ENCODE measurements around the gene FADS6.
"Not testable (repeated sequence)": the region's sequence is repeated elsewhere in the genome, so short reads cannot be mapped to it uniquely, and the experiment has no call there.

Gene FADS6

DNA sequence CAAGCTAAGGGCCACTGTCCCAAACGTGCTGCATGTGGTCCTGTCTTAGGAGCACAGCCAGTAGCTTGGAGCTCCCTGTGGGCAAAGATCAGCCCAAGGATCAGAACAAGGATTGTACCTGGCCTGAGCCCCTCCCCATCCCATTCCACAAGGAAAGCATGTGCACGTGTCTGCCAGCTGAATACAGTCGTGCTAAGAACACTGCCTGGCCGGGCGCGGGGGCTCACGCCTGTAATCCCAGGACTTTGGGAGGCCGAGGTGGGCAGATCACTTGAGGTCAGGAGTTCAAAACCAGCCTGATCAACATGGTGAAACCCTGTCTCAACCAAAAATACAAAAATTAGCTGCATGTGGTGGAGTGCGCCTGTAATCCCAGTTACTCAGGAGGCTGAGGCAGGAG, 23.4 kb downstream of the FADS6 start:
- not testable (repeated sequence) for DNase-seq (ENCODE audit: low read depth, low spot score)

DNA sequence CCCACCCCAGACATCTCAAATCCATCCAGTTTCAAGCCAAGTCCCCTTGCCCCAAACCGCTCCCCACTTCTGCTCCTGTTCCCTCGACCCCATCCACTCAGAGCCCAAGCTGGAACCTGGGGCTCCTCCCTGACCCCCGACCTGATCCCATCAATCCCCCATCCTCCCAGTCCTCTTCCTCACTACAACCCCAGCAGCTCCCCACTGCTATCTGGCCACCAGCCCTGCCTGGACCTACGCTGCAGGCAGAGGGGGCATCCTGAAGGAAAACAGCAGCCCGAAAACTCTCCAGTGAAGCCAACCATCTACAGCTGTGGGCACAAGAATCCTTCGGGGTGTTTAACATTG, 24.6 kb downstream of the FADS6 start:
- no peak for DNase-seq (ENCODE audit: low read depth, low spot score)

DNA sequence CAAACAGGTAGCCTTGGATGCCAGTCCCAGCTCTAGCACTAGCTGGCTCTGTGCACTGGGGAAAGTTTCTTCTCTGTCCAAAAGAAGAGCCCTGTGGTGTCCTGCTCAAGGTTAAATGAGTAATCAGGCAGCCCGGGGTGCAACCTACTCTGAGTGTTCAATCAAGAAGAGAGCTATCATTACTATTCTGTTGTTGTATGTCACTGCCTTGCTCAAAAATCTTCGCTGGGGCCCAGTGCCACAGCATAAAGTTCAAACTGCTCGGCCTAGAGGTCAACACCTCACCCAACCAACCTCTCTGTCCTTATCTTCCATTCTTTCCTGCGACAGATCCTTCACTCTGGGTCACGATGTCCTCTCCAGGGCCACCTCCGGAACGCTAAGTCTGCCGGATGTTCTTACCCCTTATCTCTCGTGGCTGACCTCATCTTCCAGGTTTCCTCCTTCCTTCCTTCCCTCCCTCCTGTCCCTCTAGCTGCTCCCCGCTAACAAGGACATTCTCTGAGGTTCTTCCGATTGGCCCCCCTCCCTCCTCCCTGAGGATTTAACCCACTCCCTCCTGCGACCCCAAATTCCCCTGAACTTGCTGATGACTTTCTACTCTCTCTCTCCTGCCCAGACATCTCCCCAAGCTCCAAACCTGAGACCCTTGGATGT, 25.1 kb downstream of the FADS6 start:
- DNase-seq (ENCODE audit: low read depth, low spot score), result no peak

DNA sequence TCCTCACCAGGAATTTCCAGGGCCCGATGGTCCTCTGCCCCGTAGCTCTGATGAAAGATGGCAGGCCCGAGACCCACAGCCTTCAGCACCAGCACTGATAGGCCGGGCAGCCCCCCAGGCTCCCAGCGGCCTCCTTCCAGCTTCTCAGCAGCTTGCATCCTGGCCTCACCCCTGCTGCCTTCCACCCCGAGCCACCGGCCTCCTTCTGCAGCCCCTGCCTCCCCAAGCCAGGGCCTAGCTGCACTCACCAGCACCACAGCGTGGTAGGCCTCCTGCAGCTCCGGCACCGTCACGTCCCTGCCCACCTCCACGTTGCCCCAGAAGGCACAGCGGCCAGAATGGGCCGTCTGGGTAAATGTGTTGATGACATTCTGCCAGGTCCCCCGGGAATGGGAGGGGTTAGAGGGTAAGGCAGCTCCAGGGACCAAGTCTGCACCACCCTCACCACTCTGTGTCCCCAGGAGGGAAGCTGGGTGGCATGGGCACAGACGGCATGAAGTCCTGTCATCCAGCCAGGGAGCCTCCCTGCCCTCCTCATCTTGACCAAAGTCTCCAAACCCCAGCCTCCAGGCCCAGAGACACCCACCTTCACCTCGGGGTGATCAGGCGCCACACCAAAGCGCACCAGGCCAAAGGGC, 27.1 kb downstream of the FADS6 start:
- DNase-seq (ENCODE audit: low read depth, low spot score), result no peak

DNA sequence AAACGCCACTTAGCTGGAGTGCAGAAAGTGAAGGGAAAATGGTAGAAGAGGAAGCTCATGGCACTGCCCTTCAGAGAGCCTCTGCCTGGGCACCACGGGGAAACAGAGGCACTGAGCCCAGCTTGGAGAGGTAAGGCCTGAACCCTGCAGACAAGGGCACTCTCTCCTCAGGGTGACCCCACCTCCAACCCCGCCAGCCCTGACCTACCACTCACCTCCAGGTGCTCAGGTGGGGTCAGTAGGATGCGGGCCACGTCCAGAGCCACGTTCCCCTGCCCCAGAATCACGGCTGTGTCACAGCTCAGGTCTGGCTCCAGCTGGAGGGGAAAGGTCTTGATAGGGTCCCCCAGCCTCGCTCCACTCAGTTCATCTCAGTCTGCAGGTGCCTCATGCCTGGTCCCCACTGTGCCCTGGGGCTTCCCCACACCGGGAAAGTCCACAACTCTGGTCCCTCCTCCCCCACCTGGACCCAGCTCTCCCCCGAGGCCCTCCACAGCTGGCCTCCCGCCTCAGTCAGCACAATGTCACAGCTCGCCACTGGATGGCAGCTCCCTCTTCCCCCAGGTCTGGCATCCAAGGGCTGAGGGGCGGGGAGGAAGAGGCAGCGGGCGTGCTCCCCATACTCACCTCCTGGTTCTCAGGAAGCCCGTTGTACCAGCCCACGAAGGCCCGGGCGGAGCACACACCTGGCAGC, 27.8 kb downstream of the FADS6 start:
- no peak for DNase-seq (ENCODE audit: low read depth, low spot score)

DNA sequence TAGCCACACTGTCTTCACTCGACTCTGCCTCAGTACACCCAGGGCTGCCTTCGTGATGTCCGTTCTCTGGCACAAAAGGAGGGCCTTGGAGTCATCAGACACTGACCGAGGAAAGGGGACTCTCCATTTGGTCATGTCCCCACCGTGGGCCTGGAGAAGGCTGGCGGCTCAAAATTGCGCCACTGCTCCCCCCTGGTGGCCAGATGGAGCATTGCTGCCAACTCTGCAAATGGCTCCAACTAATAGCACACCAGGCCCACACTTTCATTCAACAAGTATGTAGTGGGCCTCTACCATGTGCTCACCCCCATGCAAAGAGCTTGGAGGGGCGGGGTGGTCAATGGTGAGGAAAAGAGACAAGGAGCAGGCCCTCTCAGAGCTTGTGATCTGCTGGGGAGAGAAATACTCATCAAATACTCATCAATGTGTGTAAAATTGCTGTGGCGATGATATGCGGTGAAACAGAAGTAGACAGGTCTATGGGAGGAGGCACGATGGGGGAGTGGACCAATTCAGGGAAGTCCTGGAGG, 28.5 kb downstream of the FADS6 start:
- DNase-seq (ENCODE audit: low read depth, low spot score), result no peak

DNA sequence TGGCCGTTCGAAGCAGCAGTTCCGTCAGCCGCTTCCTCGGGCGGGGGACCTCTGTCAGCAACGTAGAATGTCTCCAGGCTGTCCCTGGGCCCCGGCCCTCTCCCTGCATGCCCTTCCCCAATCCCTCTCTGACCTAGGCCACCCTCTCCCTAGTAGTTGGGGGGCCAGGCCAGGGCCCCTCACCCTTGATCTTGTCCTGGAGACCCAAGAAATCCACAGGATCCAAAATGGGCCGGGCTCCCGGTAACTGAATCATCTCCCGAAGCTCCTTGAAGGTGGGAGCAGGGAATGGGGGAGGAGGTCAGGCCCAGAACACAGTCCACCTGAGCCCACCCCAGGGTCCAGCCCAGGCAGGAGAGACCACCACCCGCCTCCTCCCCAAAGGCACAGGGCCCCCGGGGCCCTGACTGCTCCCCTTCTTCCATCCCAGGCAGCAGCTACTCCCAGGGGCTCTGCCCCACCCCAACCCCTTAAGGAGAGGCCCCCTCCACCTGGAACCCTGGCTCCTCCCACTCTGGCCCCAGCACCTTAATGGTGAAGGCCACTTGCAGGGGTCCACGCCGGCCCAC, 29.1 kb downstream of the FADS6 start:
- no peak for DNase-seq (ENCODE audit: low read depth, low spot score)

DNA sequence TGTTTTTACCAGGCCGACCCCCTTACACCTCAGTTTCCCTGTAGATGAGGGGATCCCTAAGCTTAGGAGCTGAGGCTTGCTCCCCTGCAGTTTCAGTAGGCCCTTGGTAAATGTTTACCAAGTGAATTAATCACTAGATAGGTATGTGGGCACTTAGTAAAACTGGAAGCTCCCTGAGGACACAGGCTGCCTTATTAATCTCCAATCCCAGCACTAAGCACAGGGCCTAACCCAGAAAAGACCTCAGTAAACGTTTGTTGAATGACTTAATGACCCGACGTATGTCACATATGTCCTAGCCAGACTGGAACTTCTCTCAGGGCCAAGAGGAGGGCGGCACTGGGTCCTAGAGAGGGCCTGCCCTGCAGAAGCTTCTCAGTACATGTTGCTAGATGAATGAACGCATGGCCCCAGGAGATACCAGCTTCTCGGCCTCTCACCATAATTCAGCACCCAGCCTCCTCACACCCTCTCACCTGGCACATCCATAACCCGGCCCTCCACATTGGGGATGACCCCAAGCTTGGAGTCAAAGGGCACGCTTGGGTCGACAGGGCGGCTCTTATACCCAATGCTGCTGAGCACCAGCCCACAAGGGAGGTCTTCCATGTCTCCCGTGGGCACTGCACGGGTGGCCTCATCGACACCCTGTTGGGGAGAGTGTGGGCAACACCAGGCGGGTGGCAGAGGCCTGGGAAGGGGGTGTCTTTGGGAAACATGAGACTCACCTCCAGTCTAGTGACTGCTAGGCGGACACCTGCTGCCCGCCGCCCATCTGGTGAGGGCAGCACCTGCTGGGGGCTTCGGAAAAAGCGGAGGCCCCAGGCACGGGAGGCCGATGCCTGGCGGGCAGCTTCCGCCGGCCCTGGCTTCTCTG, 29.8 kb downstream of the FADS6 start:
- DNase-seq (ENCODE audit: low read depth, low spot score), result no peak

DNA sequence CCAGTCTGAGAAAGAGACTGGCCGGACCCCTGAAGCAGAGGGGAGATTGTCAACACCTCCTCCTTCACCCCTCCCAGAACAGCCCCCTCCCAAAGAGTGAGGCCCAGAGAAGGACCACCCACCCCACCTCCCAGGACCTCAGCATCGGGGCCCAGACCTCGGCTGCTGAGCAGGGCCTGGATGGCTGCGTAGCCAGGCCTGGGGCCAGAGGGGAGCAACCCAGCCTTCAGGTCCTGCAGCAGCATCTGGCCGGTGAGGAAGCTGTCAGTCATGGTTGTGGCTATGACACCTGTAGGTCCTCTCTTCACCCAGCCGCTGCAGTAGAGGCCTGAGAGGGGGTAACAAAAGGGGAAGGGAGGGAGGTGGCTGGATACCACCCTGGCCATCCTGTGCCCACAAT, 30.5 kb downstream of the FADS6 start:
- no peak for DNase-seq (ENCODE audit: low read depth, low spot score)

DNA sequence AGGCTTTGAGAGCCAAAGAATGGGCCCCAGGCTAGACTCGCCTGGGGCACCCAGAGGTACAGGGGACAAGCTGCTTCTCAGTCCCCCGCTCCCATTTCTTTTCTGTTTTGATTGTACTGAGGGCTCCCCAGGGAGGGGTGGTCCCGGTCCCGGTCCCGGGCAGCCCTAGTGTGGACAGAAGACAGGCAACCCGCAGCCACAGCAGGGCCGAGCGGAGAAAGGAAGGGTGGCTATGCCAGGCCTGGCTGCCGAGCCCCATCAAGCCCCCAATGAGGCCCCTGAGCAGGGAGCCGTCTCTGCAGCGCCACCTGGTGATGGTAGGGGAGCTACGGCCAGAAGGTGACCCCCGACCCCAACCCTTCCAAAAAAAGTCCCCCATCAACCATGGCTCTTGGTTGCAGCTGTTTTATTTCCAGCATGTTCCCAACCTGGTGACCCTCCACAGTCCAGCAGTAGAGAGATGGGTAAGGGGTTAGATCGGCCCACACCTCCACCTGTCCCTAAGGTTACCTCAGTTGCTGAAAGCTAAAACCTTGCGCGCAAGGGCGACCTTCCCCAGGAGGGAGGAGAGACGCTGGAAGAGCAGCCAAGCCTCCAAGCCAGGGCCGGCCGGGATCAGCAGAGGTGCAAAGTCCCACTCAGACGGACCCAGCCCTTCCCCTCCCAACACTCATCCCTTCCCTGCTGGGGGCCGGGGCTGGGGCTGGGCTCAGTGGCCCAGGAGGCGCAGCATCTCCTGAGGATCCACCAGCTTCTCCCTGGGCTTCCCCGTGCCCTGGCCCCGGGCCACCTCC, 31.1 kb downstream of the FADS6 start:
- no peak for DNase-seq (ENCODE audit: low read depth, low spot score)

DNA sequence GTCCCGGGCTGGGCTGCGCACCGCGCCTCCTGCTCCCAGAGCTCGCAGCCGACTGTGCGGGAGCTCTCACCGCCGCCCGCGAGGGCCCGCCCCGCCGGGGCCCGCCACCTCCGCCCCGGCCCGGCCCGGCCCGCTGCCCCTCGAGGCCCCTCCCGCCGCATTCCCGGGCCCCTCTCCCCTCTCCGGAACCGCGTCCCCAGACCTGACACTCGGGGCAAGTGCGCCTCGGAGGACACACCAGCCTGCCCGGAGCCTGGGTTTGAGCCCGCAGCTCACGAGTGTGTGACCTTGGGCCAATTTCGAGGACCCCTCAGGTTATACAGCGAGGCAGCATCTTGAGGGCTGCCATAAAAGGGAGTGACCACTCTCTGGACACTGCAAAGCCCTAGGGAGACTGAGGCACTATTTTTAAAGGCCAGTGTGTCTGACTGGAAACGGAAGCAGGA, 31.7 kb downstream of the FADS6 start:
- DNase-seq (ENCODE audit: low read depth, low spot score), result no peak

DNA sequence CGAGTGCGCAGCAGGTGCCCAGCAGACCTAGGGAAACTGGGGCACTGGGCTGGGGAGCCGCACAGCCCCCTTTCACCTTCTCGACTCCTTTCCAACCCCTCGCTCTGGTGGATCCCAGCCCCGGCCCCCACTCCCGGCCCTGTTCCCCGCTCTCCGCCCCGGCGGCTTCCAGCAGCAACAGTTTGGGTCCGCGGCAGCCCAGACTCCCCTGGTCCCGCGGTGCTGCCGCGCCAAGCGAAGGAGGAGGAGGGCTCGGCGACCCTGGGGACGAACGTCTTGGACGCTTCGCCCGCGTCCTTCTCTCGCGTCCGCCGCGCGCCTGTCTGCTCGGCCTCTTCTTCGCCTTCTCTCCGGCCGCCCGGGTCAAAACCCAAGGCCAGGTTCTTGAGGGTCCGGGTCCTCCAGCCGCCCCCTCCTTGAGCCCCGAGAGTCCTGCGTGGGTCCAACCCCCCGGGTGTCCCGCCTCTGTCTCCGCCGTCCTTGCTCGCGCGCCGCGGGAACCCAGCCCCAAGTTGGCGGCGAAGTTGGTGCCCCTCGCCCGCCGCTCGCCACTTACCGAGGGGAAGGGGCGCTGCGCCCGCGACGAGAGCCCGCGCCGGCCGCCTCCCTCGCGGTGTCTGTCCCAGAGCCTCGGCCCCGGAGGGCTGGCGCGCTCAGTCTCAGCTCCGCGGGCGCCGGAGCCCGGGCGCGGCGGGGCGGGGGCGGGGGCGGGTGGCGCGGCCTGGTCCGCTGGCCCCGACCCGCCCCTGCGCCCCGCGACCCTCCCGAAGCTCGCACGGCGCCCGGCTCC, 32.4 kb downstream of the FADS6 start:
- no peak for DNase-seq (ENCODE audit: low read depth, low spot score)

DNA sequence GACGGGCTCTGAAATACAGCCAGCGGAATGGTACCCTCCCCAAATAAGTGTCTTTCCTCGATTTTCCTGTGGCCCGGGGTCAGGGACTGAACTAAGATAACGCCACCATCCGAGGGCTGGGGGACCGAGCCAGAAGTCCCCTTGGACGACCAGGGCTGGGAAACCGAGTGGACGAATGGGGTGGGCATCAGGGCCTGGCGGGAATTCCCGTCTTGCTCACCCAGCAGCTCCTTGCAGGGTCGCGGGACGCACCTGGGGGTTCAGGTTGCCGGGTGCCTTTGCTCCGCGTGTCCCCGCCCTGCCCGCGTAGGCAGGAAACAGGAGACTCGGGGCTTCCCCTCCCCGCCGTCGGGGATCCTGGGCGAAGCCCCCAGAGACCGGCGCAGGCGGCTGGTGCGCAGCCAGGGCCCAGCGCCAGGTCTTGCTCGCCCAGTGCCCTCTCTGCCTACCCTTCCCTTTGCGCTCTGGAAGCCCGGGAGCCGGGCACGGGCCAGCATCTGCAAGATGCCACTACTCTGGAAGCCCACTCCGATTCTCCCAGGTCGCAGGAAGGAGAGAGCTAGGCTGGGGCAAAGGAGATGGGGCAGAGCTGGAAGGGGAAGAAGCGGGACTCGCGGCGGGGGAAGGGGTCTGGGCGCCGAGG, 33.1 kb downstream of the FADS6 start:
- DNase-seq (ENCODE audit: low read depth, low spot score), result no peak

DNA sequence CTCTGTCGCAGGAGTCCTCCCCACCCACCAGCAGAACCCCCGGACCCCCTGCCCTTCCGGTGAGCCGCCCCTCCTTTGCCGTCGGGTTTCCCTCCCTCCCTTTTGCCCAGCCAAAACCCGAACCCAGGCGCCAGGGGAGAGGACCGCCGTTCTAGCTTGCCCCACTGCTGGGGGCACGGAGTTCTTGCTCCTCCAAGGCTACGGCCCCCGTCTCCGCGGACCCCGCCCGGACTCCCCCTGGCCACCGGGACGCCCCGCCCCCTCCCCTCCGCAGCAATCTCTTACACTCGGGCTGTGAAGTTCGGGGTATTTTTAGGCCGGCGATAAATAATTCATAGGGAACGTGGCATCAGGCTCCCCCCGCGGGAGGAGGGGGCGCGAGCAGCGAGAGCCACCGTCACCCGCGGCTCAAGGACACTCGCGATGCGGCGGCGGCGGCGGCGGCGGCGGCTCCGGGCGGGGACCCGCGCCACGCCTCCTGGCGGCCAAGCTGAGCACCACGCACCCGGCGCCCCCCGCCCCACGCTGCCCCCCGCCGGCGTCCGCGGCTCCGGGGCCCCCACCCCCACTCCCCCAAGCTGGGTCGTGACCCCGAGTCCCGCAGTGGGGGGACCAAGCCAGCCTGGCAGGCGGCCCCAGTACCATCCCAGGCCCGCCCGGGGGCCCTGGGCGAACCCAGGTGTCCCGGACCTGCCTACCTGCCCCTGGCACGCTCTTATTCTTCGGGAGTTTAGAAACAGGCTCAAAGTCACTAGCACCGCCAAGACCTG, 33.8 kb downstream of the FADS6 start, which contains the start of gene GRIN2C:
Gene GRIN2C (minus strand): TSS at position 427 of the 770 bp plus-strand sequence. CDS start 4,793 bp downstream, outside the sequence.
- DNase-seq (ENCODE audit: low read depth, low spot score), result no peak

DNA sequence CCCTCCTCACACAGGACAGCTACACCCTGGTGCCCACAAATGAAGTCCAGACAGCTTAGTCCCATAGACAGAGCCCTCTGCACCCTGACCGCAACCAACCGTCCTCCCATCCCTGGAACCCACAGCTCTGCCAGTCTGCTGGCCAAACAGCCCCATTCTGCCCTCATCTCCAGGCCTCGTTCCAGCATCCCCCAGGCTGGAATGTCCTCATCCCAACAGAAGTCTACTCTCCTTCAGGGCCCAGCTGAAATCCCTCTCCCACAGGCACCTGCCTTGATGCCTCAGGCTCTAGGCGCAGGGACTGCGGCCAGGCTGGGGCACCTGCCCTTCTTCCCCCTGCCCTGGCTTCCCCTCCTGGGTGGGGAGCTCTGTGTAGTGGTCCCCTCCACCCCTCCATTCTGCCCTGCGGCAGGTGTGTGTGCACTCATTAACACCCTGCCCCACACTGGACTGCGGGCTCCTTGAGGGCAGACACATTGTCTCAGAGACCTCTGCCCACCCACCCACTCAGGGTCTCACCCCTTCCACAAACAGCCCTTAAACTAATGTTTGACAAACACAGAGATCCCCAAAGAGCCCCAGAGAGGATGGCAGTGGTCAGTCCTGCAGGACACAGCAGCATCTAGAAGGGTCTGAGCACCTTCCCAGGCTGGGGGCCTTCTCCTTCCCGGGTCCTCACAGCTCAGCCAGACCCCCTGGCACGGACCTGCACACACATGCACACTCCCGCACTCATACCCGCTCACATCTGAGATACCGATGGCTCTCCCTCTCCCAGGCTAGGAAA, 34.6 kb downstream of the FADS6 start:
- DNase-seq (ENCODE audit: low read depth, low spot score), result no peak

DNA sequence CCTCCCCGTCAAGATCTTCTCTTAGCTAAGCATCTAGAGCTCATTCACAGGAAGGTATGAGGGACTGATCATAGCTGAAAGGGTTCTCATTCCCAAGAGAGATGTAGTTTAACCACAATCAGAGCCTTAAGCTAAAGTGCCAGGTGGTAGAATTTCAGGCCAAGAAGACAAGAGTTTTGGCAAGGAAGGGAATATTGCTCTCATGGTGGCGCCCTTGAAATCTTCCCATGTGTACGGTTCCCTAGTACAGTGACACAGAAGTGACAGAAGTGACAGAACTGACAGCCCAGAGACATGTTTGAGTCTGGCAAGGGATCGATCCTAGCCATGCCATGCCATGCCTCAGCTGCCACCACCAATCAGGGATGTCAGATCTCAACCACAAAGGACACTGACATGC, 36.2 kb downstream of the FADS6 start:
- no peak for DNase-seq (ENCODE audit: low read depth, low spot score)

DNA sequence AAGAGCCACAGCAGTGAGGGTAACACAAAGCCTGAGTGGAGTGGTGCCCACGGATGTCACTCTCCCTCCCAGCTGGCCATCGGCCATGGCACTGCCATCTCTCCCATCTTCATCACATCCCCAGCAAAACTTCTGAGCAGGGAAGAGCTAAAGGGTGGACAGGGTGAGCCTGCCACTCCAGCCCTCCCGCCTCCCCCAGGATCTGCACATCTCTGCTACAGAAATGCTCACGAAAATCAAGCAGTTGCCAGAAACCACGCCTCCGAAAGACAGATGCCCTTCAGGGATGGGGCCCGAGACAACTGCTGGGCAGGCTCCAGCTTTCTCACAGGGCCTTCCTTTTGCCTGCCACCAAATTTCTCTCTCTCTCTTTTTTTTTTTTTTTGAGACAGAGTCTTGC, 37.3 kb downstream of the FADS6 start:
- no peak for DNase-seq (ENCODE audit: low read depth, low spot score)

DNA sequence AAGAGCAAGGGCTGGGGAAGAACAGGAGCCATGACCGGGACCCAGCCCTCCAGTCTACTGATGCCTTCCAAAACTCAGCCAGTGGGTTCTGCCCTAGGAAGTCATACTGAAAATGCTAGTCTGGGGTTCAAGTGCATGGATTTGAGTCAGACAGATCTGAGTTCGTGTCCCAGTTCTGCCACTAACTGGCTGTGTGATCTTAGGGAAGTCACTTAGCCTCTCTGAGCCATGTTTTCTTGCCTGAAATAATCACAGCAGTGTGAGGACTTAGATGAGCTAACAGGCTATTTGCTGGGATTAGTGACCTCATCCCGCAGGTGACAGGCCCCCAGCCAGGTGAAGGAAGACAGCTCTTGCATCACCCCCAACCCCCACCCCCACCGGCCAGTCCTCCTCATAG, 38.1 kb downstream of the FADS6 start:
- no peak for DNase-seq (ENCODE audit: low read depth, low spot score)
